ENCODE data around the gene TAB3.

The TAB3 gene

DNA sequence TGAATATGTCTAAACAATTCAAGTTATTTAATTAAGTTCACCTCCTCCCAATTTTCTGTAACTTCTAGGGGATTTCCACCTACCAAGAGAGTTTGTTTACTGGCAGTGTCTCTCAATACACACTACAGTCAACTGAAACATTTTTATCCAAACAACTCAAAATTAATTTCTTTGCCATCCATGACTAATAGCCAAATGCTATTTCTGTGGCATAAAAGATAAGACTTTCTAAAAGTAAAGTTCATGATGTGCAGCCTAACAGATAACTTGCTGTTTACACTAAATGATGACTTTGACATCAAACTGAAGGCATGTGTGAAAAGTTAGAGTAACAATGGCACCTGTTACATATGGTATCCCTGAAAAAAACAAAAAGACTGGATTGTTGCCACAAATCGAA lies 7.3 kb downstream of the TAB3 start:
- DNase-seq: no peak

DNA sequence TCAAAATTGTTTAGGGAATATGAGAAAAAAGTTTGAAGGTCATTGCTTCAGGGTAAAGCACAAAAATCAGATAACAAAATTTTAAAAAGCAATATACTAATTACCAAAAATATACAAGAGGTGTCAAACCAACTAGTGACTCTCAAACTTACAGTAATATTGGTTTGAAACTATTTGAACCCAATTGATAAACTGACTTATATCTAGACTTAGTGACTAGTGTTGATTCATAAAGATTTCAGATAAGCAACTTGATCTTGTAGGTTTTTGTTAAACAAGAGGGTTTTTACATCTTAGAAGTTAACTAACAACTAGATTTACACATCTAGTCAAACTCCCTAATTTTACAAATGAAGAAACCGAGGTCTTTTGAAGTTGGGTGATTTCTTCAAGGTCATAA lies 7.7 kb downstream of the TAB3 start:
- DNase-seq: no peak

- DNase-seq: no peak
Measured at GRCh38 chrX:30880058-30880457, 9.0 kb downstream of the TAB3 start.

- no peak for DNase-seq
Measured at GRCh38 chrX:30876367-30876766, 12.7 kb downstream of the TAB3 start.

DNA sequence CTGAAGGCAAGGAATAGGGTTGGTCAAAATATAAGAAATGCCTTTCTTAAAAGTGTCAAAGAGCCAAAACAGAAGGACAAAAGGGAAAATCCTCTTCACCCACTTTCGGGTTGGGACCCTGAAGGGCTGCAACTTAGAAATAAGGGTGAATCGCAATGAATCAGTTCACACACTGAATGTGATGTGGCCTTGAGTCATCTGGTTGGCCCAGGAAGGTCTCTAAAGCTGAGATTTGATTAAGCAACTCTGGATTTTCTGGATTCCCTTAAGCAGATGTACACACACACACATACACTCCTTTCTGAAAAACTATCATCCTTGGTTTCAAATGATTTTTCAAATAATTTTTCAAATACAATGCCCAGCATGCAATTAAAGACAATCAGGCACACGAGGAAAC lies 13.1 kb downstream of the TAB3 start:
- DNase-seq: no peak

DNA sequence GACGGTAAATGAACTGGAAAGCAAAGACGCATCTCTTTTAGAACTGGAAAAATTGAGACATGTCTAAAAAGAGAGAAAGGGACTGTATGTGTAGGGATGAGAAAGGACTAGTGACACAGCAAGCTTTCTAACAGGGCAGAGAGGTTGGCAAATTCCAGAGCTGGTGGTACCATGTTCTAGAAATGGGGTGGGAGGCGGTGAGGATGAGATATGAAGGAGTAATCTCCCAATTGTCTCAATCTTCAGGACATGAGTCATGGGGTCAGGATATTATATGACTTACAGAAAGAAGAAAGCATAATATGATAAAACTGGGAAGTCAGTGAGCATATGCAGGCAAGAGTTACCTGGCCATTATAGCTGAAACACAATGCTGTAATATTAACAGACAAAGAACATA lies 14.2 kb downstream of the TAB3 start:
- no peak for DNase-seq

DNA sequence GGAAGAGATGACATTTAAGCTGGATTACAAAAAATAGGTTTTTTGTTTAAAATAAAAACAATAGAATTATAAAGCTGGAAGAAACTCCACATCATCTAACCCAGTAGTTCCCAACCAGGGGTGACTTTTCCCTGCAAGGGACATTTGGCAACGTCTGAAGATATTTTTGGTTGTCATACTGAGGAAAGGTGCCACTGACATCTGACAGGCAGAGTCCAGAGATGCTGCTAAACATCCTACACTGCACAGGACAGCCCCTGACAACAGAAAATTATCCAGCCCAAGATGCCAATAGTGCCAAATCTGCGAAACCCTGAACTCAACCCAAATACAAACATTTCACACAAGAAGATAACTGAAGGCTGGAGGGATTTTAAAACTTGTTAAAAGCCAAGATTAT lies 18.5 kb downstream of the TAB3 start:
- no peak for DNase-seq

GRCh38 chrX:30865612-30866011 lies 23.4 kb downstream of the TAB3 start:
- no peak for DNase-seq

DNA sequence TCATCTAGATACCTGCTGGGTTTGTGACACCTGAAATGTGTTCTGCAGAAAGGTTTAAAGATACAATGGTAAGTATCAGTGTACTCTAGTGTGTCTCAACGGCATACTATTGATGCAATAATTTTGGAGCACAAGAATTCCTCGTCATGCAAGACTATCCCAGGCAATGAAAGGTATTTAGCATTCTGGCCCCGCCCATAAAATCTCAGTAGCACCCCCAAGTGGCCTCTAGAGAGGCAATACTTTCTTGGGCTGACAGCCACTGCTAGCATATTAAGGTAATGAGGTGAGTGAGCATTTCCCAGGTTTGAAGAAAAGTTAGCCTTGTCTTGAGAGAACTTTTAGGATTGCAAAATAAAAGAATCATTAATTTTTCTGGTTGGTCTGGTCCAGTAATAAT lies 24.0 kb downstream of the TAB3 start:
- DNase-seq: no peak

DNA sequence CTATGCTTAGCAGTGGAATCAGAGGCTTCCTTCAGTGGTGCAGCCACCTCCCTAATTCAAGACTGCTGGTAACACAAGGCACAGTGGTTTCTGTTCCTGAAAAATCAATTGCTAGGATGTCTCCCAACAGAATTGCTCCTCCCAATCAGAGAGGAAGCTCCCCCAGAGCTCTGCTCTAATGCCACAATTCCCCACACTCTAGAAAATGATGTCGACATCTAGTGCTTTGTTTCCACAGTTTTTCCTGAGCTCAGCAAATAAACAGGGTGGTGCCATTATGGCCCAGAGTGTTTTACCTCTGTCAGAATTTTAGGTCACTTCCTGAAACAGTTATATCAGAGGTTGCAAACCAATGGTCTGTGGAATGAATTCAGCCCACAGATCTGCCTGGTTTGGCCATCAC lies 24.7 kb downstream of the TAB3 start:
- DNase-seq: no peak

GRCh38 chrX:30863974-30864373 lies 25.1 kb downstream of the TAB3 start:
- DNase-seq: no peak

GRCh38 chrX:30858098-30858497 lies 31.0 kb downstream of the TAB3 start:
- no peak for DNase-seq

DNA sequence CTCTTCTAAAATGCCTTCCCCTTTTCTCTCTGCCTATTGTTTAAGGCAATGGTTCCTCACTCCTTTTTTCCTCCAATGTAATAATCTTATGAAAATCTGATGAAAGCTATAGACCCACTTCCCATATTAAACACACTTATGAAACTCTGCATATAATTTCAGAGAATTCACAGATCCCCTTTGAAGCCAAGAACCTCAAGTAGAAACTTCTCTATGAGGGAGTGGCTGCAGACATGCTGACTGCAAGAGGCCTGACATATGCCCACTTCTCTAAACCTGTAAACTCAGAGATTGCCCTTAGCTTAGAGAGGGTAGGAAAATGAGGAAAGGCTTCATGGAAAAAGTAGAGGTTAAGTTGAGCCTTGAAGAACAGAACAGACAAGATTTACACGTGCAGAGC lies 37.6 kb downstream of the TAB3 start:
- DNase-seq: no peak

- DNase-seq: no peak
Measured at GRCh38 chrX:30835373-30835772, 53.7 kb downstream of the TAB3 start.

- no peak for DNase-seq
Measured at GRCh38 chrX:30833896-30834295, 55.2 kb downstream of the TAB3 start.

- DNase-seq: no peak
Measured at GRCh38 chrX:30831082-30831481, 58.0 kb downstream of the TAB3 start.

GRCh38 chrX:30830326-30830943 lies 58.6 kb downstream of the TAB3 start:
- DNase-seq: no peak

DNA sequence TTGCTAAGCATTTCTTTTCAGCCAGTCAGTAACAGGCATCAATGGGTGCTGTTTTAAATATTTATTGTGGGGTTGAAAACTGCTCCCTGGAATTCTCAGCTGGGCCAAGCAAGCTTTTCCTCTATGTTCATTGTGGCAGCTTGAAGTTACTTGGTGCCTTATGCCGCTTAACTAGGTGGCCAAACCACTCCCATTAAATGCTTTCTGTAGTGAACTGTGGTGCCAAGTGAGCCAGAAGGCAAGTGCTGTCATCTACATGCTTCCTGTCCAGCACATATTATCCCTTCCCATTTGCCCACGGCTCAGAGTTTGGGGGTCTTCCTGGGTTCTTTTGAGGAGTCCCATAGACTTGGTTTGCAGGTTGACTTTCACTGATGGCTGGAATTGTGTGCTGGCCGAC lies 64.8 kb downstream of the TAB3 start:
- no peak for DNase-seq

DNA sequence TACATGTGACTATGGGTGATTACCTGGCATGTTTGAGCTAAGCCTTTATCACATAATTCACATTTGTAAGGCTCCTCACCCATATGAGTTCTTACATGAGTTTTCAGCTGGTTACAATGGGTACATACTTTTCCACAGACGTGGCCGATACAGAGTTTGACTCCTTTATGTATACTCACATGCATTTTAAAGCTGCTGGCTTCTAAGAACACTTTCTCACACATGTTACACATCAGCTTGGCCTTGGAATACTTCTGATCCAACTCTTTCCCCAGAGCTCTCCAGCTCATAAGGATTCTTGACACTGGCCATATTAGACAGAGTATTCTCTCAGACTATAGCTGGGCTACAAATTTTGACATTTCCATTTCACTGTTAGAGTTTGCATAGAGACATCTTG lies 66.3 kb downstream of the TAB3 start:
- DNase-seq: no peak

- no peak for DNase-seq
Measured at GRCh38 chrX:30822068-30822681, 66.9 kb downstream of the TAB3 start.

DNA sequence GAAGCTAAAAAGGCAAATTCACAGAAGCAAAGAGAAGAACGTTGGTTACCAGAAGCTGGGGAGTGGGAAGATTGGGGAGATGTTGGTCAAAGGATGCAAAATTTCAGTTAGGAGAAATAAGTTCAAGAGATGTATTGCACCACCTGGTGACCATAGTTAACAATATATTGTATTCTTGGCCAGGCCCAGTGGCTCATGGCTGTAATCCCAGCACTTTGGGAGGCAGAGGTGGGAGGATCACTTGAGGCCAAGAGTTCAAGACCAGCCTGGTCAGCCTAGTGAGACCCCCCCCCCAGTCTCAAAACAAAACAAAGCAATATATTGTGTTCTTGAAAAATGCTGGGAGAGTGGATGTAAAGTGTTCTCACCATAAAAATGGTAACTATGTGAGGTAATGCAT lies 67.9 kb downstream of the TAB3 start:
- DNase-seq: no peak

DNA sequence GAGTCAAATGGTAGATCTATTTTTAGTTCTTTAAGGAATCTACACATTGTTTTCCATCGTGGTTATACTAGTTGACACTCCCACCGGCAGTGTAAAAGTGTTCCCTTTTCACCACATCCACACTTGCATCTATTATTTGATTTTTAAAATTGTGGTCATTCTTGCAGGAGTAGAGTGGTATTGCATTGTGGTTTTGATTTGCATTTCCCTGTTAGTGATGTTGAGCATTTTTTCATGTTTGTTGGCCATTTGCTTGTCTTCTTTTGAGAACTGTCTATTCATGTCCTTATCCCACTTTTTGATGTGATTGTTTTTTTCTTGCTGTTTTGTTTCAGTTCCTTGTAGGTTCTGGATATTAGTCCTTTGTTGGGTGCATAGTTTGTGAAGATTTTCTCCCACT lies 70.0 kb downstream of the TAB3 start:
- no peak for DNase-seq

- DNase-seq: no peak
Measured at GRCh38 chrX:30816079-30816478, 73.0 kb downstream of the TAB3 start.

DNA sequence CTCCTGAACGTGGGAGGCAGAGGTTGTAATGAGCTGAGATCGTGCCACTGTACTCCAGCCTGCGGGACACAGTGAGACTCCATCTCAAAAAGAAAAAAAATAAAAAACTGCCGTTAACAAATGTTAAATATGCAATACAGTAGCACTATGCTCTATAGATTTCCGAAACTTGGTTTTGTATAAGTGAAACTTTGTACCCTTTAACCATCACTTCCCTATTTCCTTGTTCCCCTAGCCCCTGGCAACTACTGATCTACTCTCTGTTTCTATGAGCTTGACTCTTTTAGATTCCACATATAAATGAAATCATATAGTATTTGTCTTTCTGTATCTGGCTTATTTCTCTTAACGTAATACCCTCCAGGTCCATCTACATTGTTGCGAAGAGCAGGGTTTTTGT lies 74.1 kb downstream of the TAB3 start:
- DNase-seq: no peak

- no peak for DNase-seq
Measured at GRCh38 chrX:30812326-30812725, 76.7 kb downstream of the TAB3 start.
